ENCODE data around the gene C2orf76.
"Not testable (repeated sequence)": the region's sequence is repeated elsewhere in the genome, so short reads cannot be mapped to it uniquely, and the experiment has no call there.

C2orf76 gene

DNA sequence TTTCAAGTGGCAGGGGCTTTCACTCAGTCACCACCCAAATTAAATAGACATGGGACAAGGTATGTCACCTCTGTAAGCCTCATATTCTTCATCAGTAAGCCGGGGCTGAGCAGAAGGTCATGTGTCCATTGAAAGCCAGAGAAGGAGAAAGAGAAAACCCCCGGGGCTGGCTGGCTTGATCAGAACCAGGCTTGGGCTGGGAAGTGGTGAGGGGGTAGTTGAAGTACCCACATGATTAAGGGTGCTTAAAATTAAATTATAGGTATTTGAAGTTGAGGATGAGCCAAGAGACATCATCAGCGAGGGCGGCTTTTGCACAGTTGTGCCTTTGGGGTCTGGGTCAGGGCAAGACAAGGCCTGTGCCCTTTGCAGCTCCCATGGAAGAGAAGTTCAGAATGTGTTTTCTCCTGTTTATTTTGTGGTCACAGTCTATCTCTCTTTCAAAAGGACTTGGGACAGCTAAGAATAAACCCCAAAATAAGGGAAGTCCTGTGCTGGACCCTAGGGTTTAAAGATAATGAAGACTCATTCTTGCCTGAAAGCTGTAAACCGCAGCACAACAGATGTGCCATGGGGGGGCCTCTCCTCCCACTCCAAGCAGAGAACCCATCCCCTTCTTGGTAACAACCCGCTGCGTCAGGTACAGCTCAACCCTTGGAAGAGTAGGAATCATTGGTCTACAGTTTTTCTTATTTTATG lies 10.8 kb upstream of the C2orf76 start:
- DNase-seq (ENCODE audit: low spot score), result no peak

DNA sequence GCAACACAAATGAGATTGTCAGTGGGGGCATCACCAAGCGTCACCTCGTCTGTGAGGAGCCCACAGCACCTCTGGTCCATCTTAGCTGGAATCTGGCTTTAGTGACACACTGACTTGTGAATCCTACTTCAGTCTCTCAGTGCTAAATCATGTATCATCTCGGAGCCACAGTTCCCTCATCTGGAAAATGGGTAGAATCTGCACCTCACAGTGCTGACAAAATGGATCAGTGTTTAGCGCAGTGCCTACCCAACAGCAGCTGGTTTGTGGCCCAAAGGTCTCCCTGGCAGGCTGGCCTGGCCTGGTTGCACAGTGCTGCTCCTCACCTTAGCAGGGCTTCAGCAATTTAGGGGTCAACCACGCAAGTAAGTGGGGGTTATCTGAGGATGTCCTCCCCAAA lies 10.2 kb upstream of the C2orf76 start:
- DNase-seq (ENCODE audit: low spot score), result no peak

DNA sequence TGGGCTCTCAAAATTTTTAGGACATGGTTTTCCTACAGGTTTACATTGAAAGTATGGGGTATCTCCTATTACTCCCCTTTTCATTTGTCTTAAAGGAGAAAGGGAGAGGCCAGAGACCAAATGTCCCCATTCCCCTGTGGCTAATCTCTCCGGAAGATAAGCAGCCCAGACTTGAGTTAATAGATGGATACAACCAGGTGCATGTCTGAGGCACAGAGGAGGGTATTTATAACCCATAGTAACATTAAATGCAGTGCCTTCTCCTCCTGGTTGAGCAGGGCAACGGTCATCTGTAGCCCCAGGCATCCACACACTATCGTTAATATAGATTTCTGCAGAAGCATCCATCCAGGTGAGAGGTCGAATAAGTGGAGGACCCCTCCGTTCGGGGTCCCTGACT lies 9.8 kb upstream of the C2orf76 start:
- not testable (repeated sequence) for DNase-seq (ENCODE audit: low spot score)

DNA sequence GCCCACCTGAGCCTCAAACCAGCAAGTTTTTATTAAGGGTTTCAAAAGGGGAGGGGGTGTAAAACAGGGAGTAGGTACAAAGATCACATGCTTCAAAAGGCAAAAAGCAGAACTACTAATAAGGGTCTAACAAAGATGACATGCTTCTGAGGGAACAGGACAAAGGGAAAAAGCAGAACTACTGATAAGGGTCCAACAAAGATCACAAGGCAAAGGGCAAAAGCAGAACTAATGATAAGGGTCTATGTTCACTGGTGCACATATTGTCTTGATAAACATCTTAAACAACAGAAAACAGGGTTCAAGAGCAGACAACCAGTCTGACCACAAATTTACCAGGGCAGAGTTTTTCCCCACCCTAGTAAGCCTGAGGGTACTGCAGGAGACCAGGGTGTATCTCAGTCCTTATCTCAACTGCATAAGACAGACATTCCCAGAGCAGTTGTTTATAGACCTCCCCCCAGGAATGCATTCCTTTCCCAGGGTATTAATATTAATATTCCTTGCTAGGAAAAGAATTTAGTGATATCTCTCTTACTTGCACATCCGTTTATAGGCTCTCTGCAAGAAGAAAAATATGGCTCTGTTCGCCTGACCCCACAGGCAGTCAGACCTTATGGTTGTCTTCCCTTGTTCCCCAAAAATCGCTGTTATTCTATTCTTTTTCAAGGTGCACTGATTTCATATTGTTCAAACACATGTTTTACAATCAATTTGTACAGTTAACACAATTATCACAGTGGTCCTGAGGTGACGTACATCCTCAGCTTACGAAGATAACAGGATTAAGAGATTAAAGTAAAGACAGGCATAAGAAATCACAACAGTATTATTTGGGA lies 7.5 kb upstream of the C2orf76 start:
- not testable (repeated sequence) for DNase-seq (ENCODE audit: low spot score)

DNA sequence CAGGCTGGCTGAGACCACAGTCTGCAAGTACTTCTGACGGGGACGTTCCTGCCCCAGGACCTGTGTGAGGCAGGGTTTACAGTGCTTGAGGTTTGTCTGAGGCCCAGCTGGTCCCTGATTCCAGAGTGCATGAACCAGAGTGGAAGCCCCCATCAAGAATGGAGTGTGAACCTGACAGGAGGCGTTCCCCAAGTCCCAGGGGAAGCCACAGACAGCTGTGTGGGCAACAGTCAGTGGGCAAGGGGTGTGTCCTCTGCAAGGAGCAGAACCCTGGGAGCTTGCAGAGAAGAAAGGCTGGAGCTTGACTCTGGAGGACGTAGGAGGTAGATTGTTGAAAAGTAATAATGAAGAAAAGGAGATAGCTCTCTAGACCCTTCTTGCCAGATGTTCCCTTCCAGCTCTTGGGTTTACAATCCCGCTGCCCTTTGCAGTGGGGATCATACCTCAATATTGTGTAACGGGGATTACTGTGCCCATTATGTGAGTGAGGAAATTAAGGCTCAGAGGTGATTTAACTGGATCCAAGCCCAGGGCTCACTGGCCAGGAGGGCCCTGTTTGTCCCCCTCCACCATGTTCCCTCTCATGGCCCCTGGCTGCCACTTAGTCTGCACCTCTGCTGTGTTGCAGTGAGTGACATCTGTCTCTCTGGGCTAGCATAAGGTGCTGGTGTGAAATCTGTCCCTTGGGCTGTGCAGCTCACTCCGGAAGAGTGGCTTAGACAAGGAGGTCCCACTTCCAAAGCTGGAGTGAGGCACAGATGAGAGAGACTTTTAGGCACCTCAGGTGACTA lies 6.3 kb upstream of the C2orf76 start:
- no peak for DNase-seq (ENCODE audit: low spot score)

DNA sequence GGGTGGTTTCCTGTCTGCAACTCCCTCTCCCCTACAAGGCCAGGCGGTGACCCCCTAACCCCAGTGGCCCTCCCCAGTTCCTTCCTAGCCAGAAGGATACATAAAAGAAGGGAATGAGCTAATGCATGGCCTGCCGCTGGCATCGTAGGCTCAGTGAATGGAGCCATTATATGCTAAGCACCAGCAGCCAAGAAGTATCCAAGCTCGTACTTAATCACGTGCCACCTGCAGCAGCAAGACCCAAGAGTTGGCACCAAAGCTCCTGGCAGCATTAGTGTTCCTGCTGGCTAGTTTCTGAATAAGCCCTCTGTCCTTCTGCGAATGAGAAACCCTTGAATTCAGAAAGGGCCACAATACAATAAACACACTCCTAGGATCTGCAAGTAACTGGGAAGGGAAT lies 4.5 kb upstream of the C2orf76 start:
- no peak for DNase-seq (ENCODE audit: low spot score)

DNA sequence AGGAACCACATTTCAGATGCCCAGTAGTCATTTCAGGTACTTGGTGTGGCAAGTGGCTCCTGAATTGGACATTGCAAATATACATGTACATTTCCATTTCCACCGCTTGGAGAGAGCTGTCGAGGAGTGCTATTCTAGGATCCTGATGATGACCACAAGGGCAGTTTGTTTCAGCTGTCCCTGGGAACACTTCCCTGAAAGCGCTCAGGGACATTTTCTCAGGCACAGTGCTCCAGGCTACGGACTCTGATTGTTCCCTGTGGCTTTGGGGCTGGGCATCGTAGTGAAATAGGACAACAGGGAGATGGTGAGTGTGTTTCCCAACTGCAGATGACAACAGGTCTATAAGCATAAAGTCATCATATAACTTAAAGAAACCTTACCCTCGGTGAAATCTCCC lies 3.2 kb upstream of the C2orf76 start:
- DNase-seq (ENCODE audit: low spot score), result no peak

DNA sequence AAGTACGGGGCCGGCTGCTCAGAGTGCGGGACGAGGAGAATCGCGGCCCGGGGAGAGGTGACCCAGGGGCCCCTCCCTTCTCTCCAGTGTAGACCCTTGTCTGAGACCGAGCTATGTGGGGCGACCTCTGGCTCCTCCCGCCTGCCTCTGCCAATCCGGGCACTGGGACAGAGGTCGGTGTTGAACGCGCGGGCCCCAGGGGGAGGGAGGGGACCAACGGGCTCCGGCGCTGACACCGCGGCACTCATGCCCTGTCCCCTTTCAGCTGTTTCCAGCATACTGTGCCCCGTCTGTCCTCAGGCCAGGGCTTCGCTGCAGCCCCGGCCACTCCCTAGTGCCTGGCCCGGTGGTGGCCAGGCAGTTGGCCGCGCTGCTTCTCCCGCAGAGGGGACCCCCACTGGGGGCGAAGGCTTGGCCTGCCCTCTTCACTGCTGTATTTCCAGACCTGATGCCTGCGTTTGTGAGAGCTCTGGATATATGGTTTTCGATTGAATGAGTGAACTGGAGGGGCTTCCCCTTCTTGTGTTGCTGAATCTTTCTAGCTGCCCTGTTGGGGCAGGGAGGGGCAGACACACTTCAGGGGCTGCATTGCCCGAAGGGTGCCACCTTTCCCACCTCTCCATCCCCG lies 952 bp upstream of the C2orf76 start:
- peak; percentile 53 for DNase-seq (ENCODE audit: low spot score)

DNA sequence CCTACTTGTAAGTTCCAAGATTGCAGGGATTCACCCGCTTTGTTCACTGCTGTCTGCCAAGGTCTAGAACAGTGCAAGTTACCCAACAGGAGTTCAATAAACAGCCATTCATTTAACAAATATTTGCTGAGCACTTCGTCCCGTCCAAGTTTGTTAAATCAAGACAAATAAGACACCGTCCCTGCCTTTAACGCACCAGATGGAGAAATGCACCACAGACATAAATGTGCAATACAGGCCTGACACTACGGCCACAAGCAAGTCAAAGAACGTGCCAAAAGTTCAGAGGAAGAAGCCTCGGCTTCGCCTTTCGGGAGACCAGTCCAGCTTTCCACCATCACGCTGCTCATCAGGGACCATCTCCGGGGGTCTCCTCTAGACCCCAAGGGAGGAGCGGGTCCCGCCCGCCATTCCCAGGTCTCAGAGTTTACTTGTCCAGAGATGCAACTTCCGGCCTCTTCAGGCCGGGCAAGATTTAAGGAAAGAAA lies 429 bp downstream of the C2orf76 start:
- DNase-seq (ENCODE audit: low spot score), result no peak

DNA sequence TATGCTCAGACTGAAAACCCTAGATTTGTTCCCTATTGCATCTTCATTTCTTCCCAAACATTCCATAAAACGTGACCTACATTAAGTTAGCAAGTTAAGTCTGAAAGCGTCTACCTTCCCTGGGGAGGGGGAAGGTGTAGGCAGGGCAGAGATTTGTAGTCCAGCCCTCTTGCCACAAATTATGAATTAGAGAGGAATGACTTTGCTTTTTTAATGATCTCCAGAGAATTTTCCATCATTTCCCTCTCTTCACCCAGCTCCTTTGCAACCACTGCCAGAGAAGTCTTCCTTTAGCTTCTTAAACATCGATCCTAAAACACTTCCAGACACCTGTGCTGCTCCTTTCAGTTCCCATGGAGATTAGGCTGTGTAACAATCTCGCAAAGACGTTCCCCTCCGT lies 1.2 kb downstream of the C2orf76 start:
- DNase-seq (ENCODE audit: low spot score), result no peak

DNA sequence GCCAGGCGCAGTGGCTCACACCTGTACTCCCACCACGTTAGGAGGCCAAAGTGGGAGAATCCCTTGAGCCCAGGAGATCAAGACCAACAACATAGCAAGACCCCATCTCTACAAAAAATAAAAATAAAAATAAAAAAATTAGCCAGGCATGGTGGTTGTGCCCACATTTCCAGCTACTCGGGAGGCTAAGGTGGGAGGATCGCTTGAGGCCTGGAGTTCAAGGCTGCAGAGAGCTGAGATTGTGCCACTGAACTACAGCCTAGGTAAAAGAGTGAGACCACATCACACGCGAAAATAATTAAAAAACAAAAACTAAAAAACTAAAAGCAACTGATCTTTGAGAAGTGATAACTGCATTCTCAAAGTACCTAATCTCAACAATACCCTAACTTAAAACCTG lies 1.8 kb downstream of the C2orf76 start:
- no peak for DNase-seq (ENCODE audit: low spot score)

DNA sequence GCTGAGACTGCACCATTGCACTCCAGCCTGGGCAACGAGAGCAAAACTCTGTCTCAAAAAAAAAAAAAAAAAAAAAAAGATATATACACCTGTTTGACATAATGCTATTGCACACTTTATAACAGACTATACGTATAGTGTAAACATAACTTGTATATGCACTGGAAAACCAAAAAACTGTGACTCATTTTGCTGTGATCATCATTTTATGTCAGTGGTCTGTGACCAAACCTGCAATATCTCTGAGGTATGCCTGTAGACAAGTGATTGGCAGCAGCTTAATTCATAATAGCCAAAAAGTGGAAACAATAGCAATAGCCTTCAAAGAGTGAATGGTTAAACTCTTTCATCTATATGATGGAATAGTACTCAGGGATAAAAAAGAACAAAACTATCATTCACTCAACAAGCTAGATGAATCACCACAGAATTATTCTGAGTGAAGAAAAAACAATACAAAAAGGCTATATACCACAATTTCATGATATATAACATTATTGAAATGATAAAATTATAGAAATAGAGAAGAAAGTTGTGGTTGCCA lies 6.1 kb downstream of the C2orf76 start:
- DNase-seq (ENCODE audit: low spot score), result no peak

DNA sequence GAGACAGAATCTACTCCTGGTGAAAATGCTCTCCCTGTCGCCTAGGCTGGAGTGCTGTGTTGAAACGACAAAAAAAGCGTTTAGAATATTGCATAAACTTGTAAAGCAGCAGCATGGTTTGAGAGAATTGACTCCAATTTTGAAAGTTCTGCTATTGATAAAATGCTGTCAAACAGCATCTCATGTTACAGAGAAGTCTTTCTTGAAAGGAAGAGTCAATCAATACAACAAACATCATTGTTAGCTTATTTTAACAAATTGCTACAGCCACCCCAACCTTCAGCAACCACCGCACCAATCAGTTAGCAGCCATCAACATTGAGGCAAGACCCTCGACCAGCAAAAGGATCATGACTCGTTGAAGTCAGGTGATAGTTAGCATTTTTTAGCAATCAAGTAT lies 6.9 kb downstream of the C2orf76 start:
- DNase-seq (ENCODE audit: low spot score), result no peak

DNA sequence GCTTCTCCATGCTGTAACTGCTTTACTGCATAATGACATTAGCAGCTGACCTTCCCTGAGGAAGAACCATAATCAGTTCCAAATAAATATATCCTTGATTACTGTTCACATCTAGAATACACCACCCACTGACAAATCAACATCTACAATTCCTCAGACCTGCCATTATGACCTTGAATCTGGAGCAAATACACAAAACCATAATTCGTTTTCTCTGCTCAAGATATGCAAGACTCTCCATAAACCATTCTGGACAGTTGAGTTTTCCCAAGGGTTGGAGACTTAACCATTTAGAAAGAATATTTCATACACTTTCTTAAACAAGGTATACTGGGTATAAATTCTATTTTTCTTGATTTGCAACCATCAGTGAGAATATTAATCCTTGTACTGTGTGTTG lies 11.8 kb downstream of the C2orf76 start:
- DNase-seq (ENCODE audit: low spot score), result no peak

DNA sequence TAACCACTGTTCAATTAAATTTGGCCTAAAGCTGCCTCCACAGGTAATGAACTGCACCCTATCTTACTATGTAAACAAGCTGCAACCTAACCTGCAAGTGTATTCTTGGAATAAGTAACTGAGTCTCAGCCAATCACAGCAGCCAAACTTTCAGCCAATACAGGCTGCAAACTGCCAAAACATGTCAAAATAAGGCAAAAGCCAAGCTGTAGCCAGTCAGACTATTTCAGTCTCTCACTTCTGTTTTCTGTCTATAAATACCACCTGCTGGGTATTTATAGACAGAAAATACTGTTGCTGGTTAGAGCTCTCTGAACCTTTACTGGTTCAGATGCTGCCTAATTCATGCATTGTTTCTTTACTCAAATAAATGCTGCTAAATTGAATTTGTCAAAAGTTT lies 14.3 kb downstream of the C2orf76 start:
- DNase-seq (ENCODE audit: low spot score), result no peak

DNA sequence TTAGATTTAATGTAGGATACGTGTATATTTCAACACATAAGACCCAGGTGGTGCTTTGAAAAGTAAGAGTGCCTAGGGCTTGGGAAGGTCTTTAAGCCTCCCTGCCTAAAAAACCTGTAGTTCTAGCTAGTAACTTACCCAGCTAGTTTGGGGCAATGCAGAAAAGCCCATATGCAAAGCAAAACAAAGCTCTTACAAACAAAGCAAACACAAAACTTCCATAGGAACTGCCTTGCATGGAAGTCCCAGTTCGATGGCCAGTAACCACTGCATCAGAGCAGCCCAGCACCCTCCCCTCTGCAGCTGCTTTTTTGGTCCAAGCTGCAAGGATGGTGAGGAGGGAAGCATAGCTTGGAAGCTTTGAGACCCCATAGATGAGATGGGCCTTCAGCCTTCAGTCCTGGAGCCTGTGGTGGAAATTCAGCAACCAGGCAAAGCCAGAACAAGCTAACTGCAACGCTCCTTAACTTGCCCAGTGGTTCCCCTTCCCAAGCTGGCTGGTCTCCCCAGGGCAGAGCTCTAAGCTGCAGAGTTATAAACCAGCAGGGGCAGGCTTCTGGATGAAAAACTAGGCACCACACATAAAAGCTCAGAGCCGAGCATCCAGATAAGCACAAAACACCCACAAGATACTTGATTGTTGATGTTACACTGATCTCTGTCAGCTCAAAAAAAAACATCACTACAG lies 16.2 kb downstream of the C2orf76 start:
- DNase-seq (ENCODE audit: low spot score), result no peak

DNA sequence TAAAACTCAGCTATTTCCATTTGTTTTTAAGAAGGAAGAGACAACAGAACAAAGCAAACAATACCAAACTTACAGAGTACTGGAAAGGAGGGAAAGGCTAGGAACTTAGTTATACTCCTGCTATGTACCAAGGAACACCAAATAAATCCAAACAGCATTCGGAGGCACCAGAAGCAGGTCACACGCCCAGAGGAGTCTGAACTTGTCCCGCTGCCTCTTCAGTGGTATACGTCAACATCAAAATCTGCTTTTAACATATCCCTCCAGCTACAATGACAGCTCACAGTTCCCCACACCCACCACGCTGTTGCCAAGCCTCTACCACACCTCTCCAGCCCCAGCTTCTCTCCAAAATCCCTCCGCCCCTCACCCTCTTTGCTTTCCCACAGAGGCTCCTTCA lies 17.3 kb downstream of the C2orf76 start:
- no peak for DNase-seq (ENCODE audit: low spot score)

DNA sequence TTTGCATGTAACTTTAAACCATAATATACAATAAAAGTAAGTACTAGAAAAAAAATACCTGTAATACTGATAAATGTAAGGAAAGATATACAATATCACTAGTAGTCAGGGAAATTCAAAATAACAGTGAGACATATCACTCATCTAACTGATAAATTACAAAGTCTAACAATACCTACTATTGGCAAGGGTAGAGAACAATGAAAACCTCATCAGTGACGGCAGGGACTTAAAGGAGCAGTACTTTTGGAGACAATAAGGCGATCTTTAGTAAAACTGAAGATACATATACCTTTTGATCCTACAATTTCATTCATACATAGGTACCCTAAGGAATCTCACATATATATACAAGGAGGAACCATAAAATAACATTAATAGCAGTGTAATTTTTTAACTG lies 24.9 kb downstream of the C2orf76 start:
- no peak for DNase-seq (ENCODE audit: low spot score)

DNA sequence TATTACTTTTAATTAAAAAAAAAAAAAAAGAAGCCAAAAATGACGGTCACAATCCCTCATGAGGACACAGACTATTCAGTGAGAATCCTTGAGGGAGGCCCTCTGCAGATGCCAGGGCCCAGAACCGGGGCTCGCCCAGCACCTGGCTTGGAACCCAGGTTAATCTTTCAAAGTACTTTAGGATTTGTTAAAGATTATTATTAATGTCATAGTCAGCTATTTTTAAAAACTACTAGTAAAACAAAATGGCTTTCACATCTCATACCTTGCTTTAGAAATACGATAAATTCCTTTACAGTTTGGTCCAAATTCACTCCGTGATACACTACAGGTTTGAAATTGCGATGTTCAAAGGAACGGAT lies 27.1 kb downstream of the C2orf76 start:
- DNase-seq (ENCODE audit: low spot score), result no peak

DNA sequence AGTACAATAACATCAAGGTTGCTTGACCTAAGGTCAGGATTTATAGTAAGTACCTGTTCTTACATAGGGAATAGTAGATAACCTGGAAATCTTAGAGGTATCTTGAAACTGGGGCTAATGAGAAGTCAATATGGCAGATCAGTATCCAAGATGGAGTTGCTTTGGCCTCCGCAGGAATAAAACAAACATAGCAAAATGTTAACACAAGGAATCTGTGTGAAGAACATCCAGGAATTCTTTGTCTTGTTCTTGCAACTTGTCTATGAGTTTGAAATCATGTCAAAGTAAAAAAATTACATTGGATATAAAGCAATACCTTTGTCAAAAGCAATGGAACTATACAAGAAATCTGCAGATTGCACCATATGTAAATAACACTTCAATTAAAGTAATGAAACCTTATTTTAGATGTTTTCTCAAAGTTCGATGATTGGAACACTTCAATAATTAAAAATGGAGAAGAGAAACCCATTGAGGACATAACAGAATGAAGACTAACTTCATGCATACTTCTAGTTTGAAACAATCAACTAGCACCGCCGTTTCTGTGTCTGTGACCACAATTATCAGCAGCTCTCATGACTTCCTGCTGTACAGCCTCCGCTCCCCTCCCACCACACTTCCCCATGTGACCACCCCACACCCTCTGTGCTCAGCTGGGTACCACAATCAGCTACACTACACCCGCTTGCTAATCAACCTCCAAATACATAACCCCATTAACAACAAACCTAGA lies 27.6 kb downstream of the C2orf76 start:
- DNase-seq (ENCODE audit: low spot score), result no peak

DNA sequence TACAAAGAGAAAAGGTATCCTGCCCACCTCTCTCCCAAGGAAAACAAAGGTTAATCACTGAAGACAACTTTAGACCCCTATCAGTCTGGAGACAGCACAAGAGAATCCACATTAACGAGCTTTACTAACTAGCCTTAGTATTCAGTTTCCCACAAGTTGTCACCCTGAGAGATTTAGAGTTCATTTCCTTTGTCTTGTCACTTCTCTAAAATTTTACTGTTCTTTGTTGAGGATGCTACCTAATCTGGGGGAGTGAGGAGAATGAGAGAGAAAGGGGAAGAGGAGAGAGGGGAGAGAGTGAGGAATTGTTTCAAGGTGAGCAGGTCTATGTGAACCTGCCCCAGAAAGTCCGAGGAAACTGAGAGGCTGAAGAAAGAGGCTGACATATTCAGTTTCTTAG lies 28.4 kb downstream of the C2orf76 start:
- DNase-seq (ENCODE audit: low spot score), result no peak

All from activated CD4-positive, alpha-beta T cell treated with anti-CD3 and anti-CD28 coated beads, Interleukin-2, Interleukin-4, amounts not matched to agents 100 ng/mL and 50 ng/mL, durations not matched to agents 16 hours and 8 hours (primary cell).